K562 (cell line): ENCODE data around the gene HSD11B1L. TPM values are rescaled to one million over a fixed set of nuclear protein-coding genes. Genes with fewer than 3 reads are reported as not detected.

ENCODE experiments used
- AFF1 ChIP-seq, 2 experiments: fragments of 450-650 bp; IDR thresholded peaks; 2 replicates each; pipeline ENCODE4 v1.6.1; 2018; ENCODE audit warnings: mild to moderate bottlenecking in 2 of 2, low read depth in 1 of 2; ENCODE audit not compliant: partially characterized antibody in 2 of 2
- DDX20 ChIP-seq: fragments of 450-650 bp; IDR thresholded peaks from 2 replicates; pipeline ENCODE4 v1.6.1; 2016; ENCODE audit warnings: missing genetic modification characterization, low read depth, mild to moderate bottlenecking, missing compliant biosample characterization, moderate library complexity
- EZH2 ChIP-seq: IDR thresholded peaks from 2 replicates; pipeline ENCODE4 v1.6.1; 2012; ENCODE audit warnings: low read depth, mild to moderate bottlenecking, inconsistent platforms, low read length, borderline replicate concordance
- FOXJ2 ChIP-seq: fragments of 200-800 bp; sonication (Bioruptor generic); IDR thresholded peaks from 2 replicates; pipeline ENCODE4 v1.6.1; 2016; ENCODE audit warnings: missing genetic modification characterization, missing compliant biosample characterization
- HDAC1 ChIP-seq, 2 experiments: fragments of 450-650 bp; IDR thresholded peaks; 2 replicates each; pipeline ENCODE4 v1.6.1; 2016 to 2017; ENCODE audit warnings: inconsistent platforms in 1 of 2, mild to moderate bottlenecking in 1 of 2, moderate library complexity in 1 of 2
- HOXB6 ChIP-seq: fragments of 250-450 bp; sonication (Bioruptor Pico); IDR thresholded peaks from 2 replicates; pipeline ENCODE4 v1.5.1; 2022; ENCODE audit warnings: mild to moderate bottlenecking, borderline replicate concordance
- KHSRP ChIP-seq: fragments of 450-650 bp; IDR thresholded peaks from 2 replicates; pipeline ENCODE4 v1.6.1; 2017
- NFE2 ChIP-seq: IDR thresholded peaks from 2 replicates; pipeline ENCODE4 v1.6.1; 2014; ENCODE audit warnings: antibody characterized with exemption, low read depth
- NR2F6 ChIP-seq: fragments of 450-650 bp; formaldehyde crosslinking; IDR thresholded peaks from 2 replicates; pipeline ENCODE4 v1.4.0; 2020; ENCODE audit warnings: mild to moderate bottlenecking
- NR4A1 ChIP-seq, 2 experiments: fragments of 250-450 bp in 1 of 2; fragments of 450-650 bp in 1 of 2; sonication (Bioruptor Pico) in 1 of 2; IDR thresholded peaks; 2 replicates each; pipeline versions ENCODE4 v1.4.0 to v1.6.1; 2016 to 2020; ENCODE audit warnings: mild to moderate bottlenecking in 2 of 2, missing compliant biosample characterization in 1 of 2, missing genetic modification characterization in 1 of 2, moderate library complexity in 1 of 2
- PHF8 ChIP-seq: fragments of 200-600 bp; sonication (generic); IDR thresholded peaks from 2 replicates; pipeline ENCODE4 v1.6.1; 2012; ENCODE audit warnings: mixed run types, mild to moderate bottlenecking, inconsistent platforms, low read length, moderate library complexity, borderline replicate concordance
- POLR2G ChIP-seq: fragments of 200-400 bp; formaldehyde crosslinking; IDR thresholded peaks from 2 replicates; pipeline ENCODE4 v1.6.1; 2017; ENCODE audit warnings: low read depth, mild to moderate bottlenecking, antibody characterized with exemption, low read length, moderate library complexity
- RFX1 ChIP-seq: fragments of 450-650 bp; IDR thresholded peaks from 2 replicates; pipeline ENCODE4 v1.6.1; 2016; ENCODE audit warnings: mild to moderate bottlenecking, moderate library complexity
- SMAD2 ChIP-seq: fragments of 150-350 bp; IDR thresholded peaks from 2 replicates; pipeline ENCODE4 v1.6.1; 2014; ENCODE audit warnings: low read depth, mild to moderate bottlenecking, low read length
- SMAD3 ChIP-seq: fragments of 450-650 bp; formaldehyde crosslinking; conservative IDR thresholded peaks from 2 replicates; pipeline ENCODE4 v1.4.0; 2020; ENCODE audit warnings: mild to moderate bottlenecking
- SMARCE1 ChIP-seq: fragments of 450-650 bp; IDR thresholded peaks from 2 replicates; pipeline ENCODE4 v1.7.1; 2016; ENCODE audit warnings: mild to moderate bottlenecking
- XRCC5 ChIP-seq: fragments of 200-400 bp; formaldehyde crosslinking; IDR thresholded peaks from 2 replicates; pipeline ENCODE4 v1.6.1; 2017; ENCODE audit warnings: low read depth, mild to moderate bottlenecking, low read length
- ZNF253 ChIP-seq: fragments of 250-450 bp; sonication (Bioruptor Pico); conservative IDR thresholded peaks from 2 replicates; pipeline ENCODE4 v1.6.1; 2021; ENCODE audit warnings: mild to moderate bottlenecking
- ZNF551 ChIP-seq: fragments of 250-450 bp; sonication (Bioruptor Pico); IDR thresholded peaks from 2 replicates; pipeline ENCODE4 v1.5.0; 2021; ENCODE audit warnings: mild to moderate bottlenecking, moderate library complexity
- ZNF644 ChIP-seq: fragments of 200-800 bp; sonication (Bioruptor generic); IDR thresholded peaks from 2 replicates; pipeline ENCODE4 v1.6.1; 2016; ENCODE audit warnings: low read depth, missing genetic modification characterization, missing compliant biosample characterization
- ZNF717 ChIP-seq: fragments of 250-450 bp; sonication (Bioruptor Pico); IDR thresholded peaks from 2 replicates; pipeline ENCODE4 v1.5.0; 2021
- polyA plus RNA-seq, 8 experiments: library from polyadenylated mRNA; depleted of rRNA in 4 of 8; stranded (reverse) in 5 of 8; unstranded in 3 of 8; fragments of >200 nt; fragmentation: Nextera tagmentation in 2 of 8; fragmentation: Illumina TruSeq in 1 of 8; extraction: Ambion mirVana in 2 of 8; extraction: Trizol in 1 of 8; gene quantifications; 2 replicates each; pipeline versions ENCODE4 v1.2.1 to v1.2.3, GENCODE V29; 2011 to 2014; ENCODE audit warnings: inconsistent platforms in 1 of 8, missing spikeins in 1 of 8
- total RNA-seq, 7 experiments: library from RNA; depleted of rRNA in 6 of 7; stranded (reverse); fragments of >200 nt in 6 of 7; fragmentation: Illumina TruSeq in 2 of 7; extraction: Trizol in 2 of 7; gene quantifications; 2 replicates each; pipeline versions ENCODE4 v1.2.1 to v1.2.3, GENCODE V29; 2011 to 2021; ENCODE audit warnings: low replicate concordance in 1 of 7
- TF ChIP-seq, protein P1 (sequence below): fragments of 250-450 bp; sonication (Bioruptor Pico); IDR thresholded peaks from 2 replicates; pipeline ENCODE4 v1.5.0; 2020; ENCODE audit warnings: mild to moderate bottlenecking, borderline replicate concordance
- TF ChIP-seq, protein P2 (sequence below): fragments of 450-650 bp; formaldehyde crosslinking; IDR thresholded peaks from 2 replicates; pipeline ENCODE4 v1.4.0; 2020; ENCODE audit warnings: mild to moderate bottlenecking, mixed read lengths

HSD11B1L gene
- total and polyA plus RNA-seq, 9 of the 15 experiments (the other 6 are each of a cell fraction or from before 2014, with no cell fraction given) = 0.31 to 7.7 (median 2.3) TPM

GRCh38 chr19:5680084-5680436, 767 bp upstream of the HSD11B1L start (continued):
- TF ChIP-seq, protein P1, sequence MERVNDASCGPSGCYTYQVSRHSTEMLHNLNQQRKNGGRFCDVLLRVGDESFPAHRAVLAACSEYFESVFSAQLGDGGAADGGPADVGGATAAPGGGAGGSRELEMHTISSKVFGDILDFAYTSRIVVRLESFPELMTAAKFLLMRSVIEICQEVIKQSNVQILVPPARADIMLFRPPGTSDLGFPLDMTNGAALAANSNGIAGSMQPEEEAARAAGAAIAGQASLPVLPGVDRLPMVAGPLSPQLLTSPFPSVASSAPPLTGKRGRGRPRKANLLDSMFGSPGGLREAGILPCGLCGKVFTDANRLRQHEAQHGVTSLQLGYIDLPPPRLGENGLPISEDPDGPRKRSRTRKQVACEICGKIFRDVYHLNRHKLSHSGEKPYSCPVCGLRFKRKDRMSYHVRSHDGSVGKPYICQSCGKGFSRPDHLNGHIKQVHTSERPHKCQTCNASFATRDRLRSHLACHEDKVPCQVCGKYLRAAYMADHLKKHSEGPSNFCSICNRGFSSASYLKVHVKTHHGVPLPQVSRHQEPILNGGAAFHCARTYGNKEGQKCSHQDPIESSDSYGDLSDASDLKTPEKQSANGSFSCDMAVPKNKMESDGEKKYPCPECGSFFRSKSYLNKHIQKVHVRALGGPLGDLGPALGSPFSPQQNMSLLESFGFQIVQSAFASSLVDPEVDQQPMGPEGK (CRISPR knock-in tag) = no peak
- TF ChIP-seq AFF1 (IDR thresholded peaks at IDR 0.05; ENCODE audit: low read depth in 1 of 2, partially characterized antibody in 2 of 2) (no peak), ZNF253 (CRISPR knock-in tag) (no peak), FOXJ2 (tag) (no peak), RFX1 (no peak), SMAD3 (CRISPR knock-in tag) (no peak), DDX20 (tag) (no peak), KHSRP (no peak), SMAD2 (no peak), NFE2 (no peak), ZNF551 (CRISPR knock-in tag) (no peak), XRCC5 (no peak), HDAC1 (IDR thresholded peaks at IDR 0.05) (peak in 1 of 2 experiments; percentile 94; a peak in 1 of 4 replicates), EZH2 (no peak), ZNF644 (tag) (no peak), POLR2G (no peak), NR4A1 (CRISPR knock-in tag; IDR thresholded peaks at IDR 0.05) (no peak), NR4A1 (tag; IDR thresholded peaks at IDR 0.05) (no peak), PHF8 (peak; percentile 87), ZNF717 (CRISPR knock-in tag) (no peak), NR2F6 (no peak), HOXB6 (CRISPR knock-in tag) (no peak), SMARCE1 (peak; percentile 25; the same call in 1 of the 2 replicates)
- TF ChIP-seq, protein P2, sequence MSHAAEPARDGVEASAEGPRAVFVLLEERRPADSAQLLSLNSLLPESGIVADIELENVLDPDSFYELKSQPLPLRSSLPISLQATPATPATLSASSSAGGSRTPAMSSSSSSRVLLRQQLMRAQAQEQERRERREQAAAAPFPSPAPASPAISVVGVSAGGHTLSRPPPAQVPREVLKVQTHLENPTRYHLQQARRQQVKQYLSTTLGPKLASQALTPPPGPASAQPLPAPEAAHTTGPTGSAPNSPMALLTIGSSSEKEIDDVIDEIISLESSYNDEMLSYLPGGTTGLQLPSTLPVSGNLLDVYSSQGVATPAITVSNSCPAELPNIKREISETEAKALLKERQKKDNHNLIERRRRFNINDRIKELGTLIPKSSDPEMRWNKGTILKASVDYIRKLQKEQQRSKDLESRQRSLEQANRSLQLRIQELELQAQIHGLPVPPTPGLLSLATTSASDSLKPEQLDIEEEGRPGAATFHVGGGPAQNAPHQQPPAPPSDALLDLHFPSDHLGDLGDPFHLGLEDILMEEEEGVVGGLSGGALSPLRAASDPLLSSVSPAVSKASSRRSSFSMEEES (CRISPR knock-in tag) = no peak
